ENCODE results near the gene CNKSR3. TPM values are rescaled to one million over a fixed set of nuclear protein-coding genes. Genes with fewer than 3 reads are reported as not detected.

The CNKSR3 gene
- total RNA-seq, 2 donors from 2014 or later: 11.5 to 16.8 TPM

DNA sequence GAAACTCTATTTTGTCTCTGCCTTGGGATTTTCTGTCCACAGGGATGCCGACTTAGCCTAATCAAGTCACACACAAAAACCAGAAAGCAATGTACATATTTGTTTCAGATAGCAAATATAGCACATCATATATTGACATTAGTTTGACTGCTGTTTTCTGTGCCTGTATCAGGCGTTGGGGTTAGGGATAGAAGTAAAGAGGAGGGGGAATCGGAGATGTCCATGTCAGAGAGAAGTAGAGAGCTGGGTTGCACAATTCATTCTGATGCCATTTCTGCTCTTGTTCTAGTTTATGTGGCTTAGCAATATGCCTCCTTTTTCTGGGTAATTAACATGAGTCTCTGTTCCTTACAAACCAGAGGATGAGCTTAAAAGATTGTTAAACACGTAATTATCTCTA is 139.2 kb downstream of the CNKSR3 start:
- Histone ChIP-seq H3K36me3 (no peaks in the 10 kb centered on the region), H3K9me3 (no peaks in the 10 kb centered on the region), H3K4me3 (no peak overlapping the region), H3K27me3 (no peaks in the 10 kb centered on the region), H3K4me1 (no peaks in the 10 kb centered on the region), H3K27ac (no peak overlapping the region)
- DNase-seq (ENCODE audit: low spot score): no peak
- TF ChIP-seq, protein P1, sequence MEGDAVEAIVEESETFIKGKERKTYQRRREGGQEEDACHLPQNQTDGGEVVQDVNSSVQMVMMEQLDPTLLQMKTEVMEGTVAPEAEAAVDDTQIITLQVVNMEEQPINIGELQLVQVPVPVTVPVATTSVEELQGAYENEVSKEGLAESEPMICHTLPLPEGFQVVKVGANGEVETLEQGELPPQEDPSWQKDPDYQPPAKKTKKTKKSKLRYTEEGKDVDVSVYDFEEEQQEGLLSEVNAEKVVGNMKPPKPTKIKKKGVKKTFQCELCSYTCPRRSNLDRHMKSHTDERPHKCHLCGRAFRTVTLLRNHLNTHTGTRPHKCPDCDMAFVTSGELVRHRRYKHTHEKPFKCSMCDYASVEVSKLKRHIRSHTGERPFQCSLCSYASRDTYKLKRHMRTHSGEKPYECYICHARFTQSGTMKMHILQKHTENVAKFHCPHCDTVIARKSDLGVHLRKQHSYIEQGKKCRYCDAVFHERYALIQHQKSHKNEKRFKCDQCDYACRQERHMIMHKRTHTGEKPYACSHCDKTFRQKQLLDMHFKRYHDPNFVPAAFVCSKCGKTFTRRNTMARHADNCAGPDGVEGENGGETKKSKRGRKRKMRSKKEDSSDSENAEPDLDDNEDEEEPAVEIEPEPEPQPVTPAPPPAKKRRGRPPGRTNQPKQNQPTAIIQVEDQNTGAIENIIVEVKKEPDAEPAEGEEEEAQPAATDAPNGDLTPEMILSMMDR (IDR thresholded peaks at IDR 0.05): no peak

- no peak for DNase-seq (ENCODE audit: low spot score)
- H3K9me3 ChIP-seq: no peaks in the 10 kb centered on the region
- TF ChIP-seq, protein P1 (IDR thresholded peaks at IDR 0.05): peak in 1 of 2 donors; percentile 56
- H3K4me1 ChIP-seq: no peaks in the 10 kb centered on the region
- H3K4me3 ChIP-seq: no peak overlapping the region
- H3K27me3 ChIP-seq: no peaks in the 10 kb centered on the region
- no peaks in the 10 kb centered on the region for H3K36me3 ChIP-seq
- H3K27ac ChIP-seq: no peak overlapping the region
Measured at GRCh38 chr6:154370545-154370944, 139.9 kb downstream of the CNKSR3 start.

GRCh38 chr6:154367839-154368695 is 142.4 kb downstream of the CNKSR3 start:
- no peaks in the 10 kb centered on the region for H3K27me3 ChIP-seq
- no peak for DNase-seq (ENCODE audit: low spot score)
- H3K4me3 ChIP-seq: no peak overlapping the region
- no peak overlapping the region for H3K27ac ChIP-seq
- H3K36me3 ChIP-seq: no peaks in the 10 kb centered on the region
- no peaks in the 10 kb centered on the region for H3K4me1 ChIP-seq
- TF ChIP-seq, protein P1 (IDR thresholded peaks at IDR 0.05): no peak
- H3K9me3 ChIP-seq: no peaks in the 10 kb centered on the region

GRCh38 chr6:154367336-154367735 is 143.1 kb downstream of the CNKSR3 start:
- no peaks in the 10 kb centered on the region for H3K4me1 ChIP-seq
- TF ChIP-seq, protein P1 (IDR thresholded peaks at IDR 0.05): no peak
- H3K36me3 ChIP-seq: no peaks in the 10 kb centered on the region
- no peaks in the 10 kb centered on the region for H3K27me3 ChIP-seq
- H3K27ac ChIP-seq: no peak overlapping the region
- no peak for DNase-seq (ENCODE audit: low spot score)
- no peaks in the 10 kb centered on the region for H3K9me3 ChIP-seq
- H3K4me3 ChIP-seq: no peak overlapping the region

GRCh38 chr6:154363821-154364220 is 146.7 kb downstream of the CNKSR3 start:
- Histone ChIP-seq H3K36me3 (no peaks in the 10 kb centered on the region), H3K4me3 (no peak overlapping the region), H3K27ac (no peak overlapping the region), H3K9me3 (no peaks in the 10 kb centered on the region), H3K4me1 (no peaks in the 10 kb centered on the region), H3K27me3 (no peaks in the 10 kb centered on the region)
- DNase-seq (ENCODE audit: low spot score): no peak
- TF ChIP-seq, protein P1 (IDR thresholded peaks at IDR 0.05): no peak
